ENCODE measurements around the gene RPP40. TPM values are rescaled to one million over a fixed set of nuclear protein-coding genes. Genes with fewer than 3 reads are reported as not detected.

The RPP40 gene
- total RNA-seq, 1 donor from 2014 or later = 11.7 TPM

GRCh38 chr6:4975506-4975905, 28.3 kb downstream of the RPP40 start:
- no peak overlapping the region for H3K27ac Mint-ChIP-seq
- no peak overlapping the region for H3K4me3 Mint-ChIP-seq (ENCODE audit: low read depth)
- intact Hi-C loops (cut with micrococcal nuclease) = no loop called here
- H3K36me3 Mint-ChIP-seq (ENCODE audit: low read depth) = no peaks in the 10 kb centered on the region
- DNase-seq (ENCODE audit: low spot score) = no peak
- no peaks in the 10 kb centered on the region for H3K4me1 Mint-ChIP-seq (ENCODE audit: low read depth)
- H3K9me3 Mint-ChIP-seq = peaks cover 11% of the 10 kb centered on the region
- H3K27me3 Mint-ChIP-seq (ENCODE audit: low read depth) = peaks cover 6% of the 10 kb centered on the region

DNA sequence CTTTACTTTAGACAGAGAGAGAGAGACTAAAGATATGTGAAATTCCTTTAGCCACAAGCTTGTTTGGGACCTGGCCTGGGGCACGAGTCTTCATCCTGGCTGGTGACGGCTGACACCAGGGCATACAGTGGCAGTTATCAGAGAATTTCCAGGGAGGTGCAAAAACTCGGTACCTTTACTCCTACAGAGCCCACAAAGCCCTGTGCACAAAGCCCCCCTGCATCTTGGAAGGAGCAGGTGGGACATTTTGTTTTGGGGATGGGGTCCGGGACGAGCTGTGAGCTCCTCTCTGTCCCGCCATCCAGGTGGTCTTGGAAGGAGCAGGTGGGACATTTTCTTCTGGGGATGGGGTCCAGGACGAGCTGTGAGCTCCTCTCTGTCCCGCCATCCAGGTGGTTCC, 28.9 kb downstream of the RPP40 start:
- DNase-seq (ENCODE audit: low spot score) = no peak
- H3K36me3 Mint-ChIP-seq (ENCODE audit: low read depth) = no peaks in the 10 kb centered on the region
- H3K27me3 Mint-ChIP-seq (ENCODE audit: low read depth) = peaks cover 6% of the 10 kb centered on the region
- no peaks in the 10 kb centered on the region for H3K4me1 Mint-ChIP-seq (ENCODE audit: low read depth)
- H3K27ac Mint-ChIP-seq = no peak overlapping the region
- intact Hi-C loops (cut with micrococcal nuclease) = no loop called here
- no peak overlapping the region for H3K4me3 Mint-ChIP-seq (ENCODE audit: low read depth)
- peaks cover 6% of the 10 kb centered on the region for H3K9me3 Mint-ChIP-seq

DNA sequence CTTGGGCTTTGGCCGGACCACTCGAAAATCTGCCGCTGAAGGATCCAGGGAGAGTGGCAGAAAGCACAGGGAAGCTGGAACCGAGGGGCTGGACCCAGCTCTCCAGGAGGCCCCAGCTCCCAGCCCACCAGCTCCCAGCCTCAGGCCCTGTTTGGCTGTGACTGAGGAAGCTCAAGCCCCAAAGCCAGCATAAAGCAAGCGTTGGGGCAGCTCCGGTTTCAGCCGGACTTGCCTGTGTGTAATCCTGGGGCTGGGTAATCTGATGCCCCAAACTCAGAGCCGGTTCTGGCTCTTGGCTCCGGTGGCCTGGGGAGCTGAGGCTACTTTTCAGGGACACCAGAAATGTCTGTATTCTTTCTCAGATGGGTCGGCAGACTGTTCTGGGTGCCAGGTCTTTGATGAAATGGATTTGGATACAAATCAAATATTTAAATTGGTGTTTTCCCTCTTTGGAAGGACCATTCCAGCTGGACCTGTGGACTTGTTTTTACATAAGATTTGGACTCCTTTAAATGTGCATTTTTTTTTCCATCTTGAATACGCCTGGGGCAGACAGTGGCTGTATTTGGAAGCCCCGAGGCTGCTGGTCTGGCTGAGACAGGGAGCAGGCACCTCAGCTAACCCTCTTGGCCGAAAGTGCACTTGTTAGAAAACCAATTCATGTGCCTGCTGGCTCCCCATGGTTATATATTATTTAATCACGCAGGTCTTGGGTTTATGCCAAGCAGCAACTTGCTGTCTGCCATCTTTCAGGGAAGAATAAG, 29.7 kb downstream of the RPP40 start:
- no peaks in the 10 kb centered on the region for H3K36me3 Mint-ChIP-seq (ENCODE audit: low read depth)
- no peak overlapping the region for H3K27ac Mint-ChIP-seq
- H3K4me1 Mint-ChIP-seq (ENCODE audit: low read depth) = no peaks in the 10 kb centered on the region
- peaks cover 6% of the 10 kb centered on the region for H3K27me3 Mint-ChIP-seq (ENCODE audit: low read depth)
- H3K9me3 Mint-ChIP-seq = no peaks in the 10 kb centered on the region
- no peak for DNase-seq (ENCODE audit: low spot score)
- no peak overlapping the region for H3K4me3 Mint-ChIP-seq (ENCODE audit: low read depth)
- intact Hi-C loops (cut with micrococcal nuclease) = no loop called here

DNA sequence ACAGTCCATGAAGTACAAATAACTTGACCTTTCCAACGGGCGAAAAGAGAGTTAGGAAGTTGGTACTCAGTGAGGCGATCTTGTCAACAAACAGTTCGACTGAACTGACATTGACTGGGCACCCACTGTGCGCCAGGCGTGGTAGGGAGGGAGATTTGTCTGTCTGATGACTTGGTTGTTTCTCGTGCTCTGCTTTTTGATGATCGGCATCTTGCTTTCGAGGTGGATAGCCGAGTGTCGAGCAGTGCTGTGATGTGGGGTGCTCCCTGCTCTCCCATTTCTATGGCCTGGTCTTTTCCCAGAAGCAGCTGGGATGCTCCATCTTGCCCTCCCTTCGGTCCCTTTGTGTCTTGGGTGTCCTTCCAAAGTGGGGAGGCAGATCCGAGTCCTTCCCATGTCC, 30.4 kb downstream of the RPP40 start:
- Mint-ChIP-seq H3K27me3 (ENCODE audit: low read depth) (peaks cover 9% of the 10 kb centered on the region), H3K27ac (no peak overlapping the region), H3K4me3 (ENCODE audit: low read depth) (no peak overlapping the region), H3K9me3 (no peaks in the 10 kb centered on the region), H3K36me3 (ENCODE audit: low read depth) (no peaks in the 10 kb centered on the region), H3K4me1 (ENCODE audit: low read depth) (no peaks in the 10 kb centered on the region)
- intact Hi-C loops (cut with micrococcal nuclease) = no loop called here
- DNase-seq (ENCODE audit: low spot score) = no peak

DNA sequence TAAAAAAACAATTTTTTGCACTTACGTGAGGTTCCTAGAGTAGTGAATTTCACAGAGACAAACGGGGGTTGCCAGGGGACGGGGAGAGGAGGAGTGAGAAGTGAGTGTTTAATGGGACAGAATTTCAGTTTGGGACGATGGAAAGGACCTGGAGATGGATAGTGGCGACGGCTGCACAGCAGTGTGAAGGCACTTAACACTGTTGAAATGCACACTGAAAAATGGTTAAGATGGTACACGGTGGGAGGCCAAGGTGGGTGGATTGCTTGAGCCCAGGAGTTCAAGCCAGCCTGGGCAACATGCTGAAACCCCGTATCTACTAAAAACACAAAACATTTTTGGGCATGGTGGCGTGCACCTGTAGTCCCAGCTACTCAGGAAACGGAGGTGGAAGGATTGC, 31.4 kb downstream of the RPP40 start:
- no peaks in the 10 kb centered on the region for H3K4me1 Mint-ChIP-seq (ENCODE audit: low read depth)
- DNase-seq (ENCODE audit: low spot score) = no peak
- H3K9me3 Mint-ChIP-seq = no peaks in the 10 kb centered on the region
- H3K27me3 Mint-ChIP-seq (ENCODE audit: low read depth) = peaks cover 9% of the 10 kb centered on the region
- H3K4me3 Mint-ChIP-seq (ENCODE audit: low read depth) = no peak overlapping the region
- H3K27ac Mint-ChIP-seq = no peak overlapping the region
- no peaks in the 10 kb centered on the region for H3K36me3 Mint-ChIP-seq (ENCODE audit: low read depth)
- intact Hi-C loops (cut with micrococcal nuclease) = no loop called here

DNA sequence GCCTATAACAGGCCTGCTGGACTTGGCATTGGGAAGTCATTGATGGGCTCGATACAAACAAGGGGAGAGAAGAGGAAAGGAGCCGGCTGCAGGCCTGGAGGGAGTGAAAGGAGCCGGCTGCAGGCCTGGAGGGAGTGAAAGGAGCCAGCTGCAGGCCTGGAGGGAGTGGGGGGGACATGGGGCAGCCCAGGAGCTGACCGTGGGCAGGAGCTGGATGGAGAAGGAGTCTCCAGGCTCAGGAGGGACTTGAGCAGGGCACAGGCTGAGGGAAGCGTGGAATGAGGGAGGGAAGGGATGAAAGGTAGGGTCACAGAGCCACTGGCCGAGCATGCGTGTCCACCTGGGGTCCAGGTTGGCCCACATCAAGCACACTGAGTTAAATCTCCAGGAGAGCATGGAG, 32.0 kb downstream of the RPP40 start:
- no peak overlapping the region for H3K4me3 Mint-ChIP-seq (ENCODE audit: low read depth)
- H3K27me3 Mint-ChIP-seq (ENCODE audit: low read depth) = peaks cover 9% of the 10 kb centered on the region
- H3K9me3 Mint-ChIP-seq = no peaks in the 10 kb centered on the region
- DNase-seq (ENCODE audit: low spot score) = no peak
- no peaks in the 10 kb centered on the region for H3K4me1 Mint-ChIP-seq (ENCODE audit: low read depth)
- no peak overlapping the region for H3K27ac Mint-ChIP-seq
- no peaks in the 10 kb centered on the region for H3K36me3 Mint-ChIP-seq (ENCODE audit: low read depth)
- intact Hi-C loops (cut with micrococcal nuclease) = no loop called here

DNA sequence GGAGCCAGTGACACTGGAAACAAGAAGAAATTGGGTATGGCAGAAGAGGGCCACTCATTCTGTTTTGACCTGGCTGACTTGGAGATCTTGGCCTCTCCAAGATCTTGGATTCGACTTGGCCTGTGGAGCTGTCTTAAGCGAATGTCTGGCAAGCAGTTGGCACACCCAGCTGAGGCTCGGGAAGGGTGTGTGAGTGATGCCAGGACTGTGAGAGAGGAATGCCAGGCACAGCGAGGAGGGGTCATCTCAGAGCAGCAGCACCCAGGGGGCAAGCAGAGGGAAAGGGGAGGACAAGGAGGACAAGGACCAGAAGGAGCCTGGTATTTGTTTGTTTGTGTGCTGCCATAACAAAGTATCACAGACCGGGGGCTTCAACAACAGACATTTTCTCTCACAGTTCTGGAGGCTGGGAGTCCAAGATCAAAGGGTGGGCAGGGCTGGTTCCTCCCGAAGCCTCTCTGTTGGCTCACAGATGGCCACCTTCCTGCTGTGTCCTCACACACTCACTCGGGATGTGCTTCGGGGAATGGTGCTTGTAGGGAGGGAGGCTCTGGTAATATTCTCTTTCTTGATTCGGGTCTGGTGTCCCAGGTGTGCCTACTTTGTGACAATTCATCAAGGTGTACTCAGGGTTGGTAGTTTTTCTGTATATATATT, 33.0 kb downstream of the RPP40 start:
- H3K27ac Mint-ChIP-seq = no peak overlapping the region
- H3K36me3 Mint-ChIP-seq (ENCODE audit: low read depth) = no peaks in the 10 kb centered on the region
- intact Hi-C loops (cut with micrococcal nuclease) = no loop called here
- no peaks in the 10 kb centered on the region for H3K4me1 Mint-ChIP-seq (ENCODE audit: low read depth)
- DNase-seq (ENCODE audit: low spot score) = no peak
- H3K9me3 Mint-ChIP-seq = no peaks in the 10 kb centered on the region
- peaks cover 8% of the 10 kb centered on the region for H3K27me3 Mint-ChIP-seq (ENCODE audit: low read depth)
- H3K4me3 Mint-ChIP-seq (ENCODE audit: low read depth) = no peak overlapping the region

DNA sequence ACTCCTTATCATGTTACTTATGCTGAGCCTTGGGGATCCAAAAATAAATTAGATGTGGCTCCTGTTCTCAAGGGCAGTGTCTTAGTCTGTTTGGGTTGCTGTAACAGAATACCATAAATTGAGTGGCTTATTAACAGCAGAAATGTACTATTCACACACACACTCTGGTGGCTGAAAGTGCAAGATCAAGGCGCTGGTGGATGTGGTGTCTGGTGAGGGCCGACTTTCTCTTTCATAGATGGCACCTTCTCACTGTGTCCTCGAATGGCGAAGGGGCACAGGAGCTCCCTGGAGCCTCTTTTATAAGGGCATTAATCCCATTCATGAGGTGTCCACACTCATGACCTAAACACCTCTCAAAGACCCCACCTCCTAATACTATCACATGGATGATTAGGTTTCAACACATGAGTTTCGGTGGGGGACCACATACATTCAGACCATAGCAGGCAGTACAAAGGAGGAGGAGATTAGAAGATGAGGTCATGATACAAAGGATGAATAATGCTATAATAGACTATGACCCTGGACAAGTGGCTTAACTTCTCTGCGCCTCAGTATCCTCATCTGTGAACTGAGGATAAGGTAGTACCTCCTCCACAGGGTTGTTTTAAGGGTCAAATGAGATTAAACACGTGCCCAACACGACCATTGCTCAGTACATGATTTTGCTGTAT, 34.1 kb downstream of the RPP40 start:
- Mint-ChIP-seq H3K4me3 (ENCODE audit: low read depth) (no peak overlapping the region), H3K4me1 (ENCODE audit: low read depth) (no peaks in the 10 kb centered on the region), H3K27ac (no peak overlapping the region), H3K27me3 (ENCODE audit: low read depth) (peaks cover 10% of the 10 kb centered on the region), H3K36me3 (ENCODE audit: low read depth) (no peaks in the 10 kb centered on the region), H3K9me3 (no peaks in the 10 kb centered on the region)
- intact Hi-C loops (cut with micrococcal nuclease) = no loop called here
- DNase-seq (ENCODE audit: low spot score) = no peak

GRCh38 chr6:4967301-4968030, 36.4 kb downstream of the RPP40 start:
- no peaks in the 10 kb centered on the region for H3K4me1 Mint-ChIP-seq (ENCODE audit: low read depth)
- H3K27me3 Mint-ChIP-seq (ENCODE audit: low read depth) = peaks cover 10% of the 10 kb centered on the region
- no peaks in the 10 kb centered on the region for H3K9me3 Mint-ChIP-seq
- intact Hi-C loops (cut with micrococcal nuclease) = no loop called here
- no peaks in the 10 kb centered on the region for H3K36me3 Mint-ChIP-seq (ENCODE audit: low read depth)
- no peak overlapping the region for H3K27ac Mint-ChIP-seq
- DNase-seq (ENCODE audit: low spot score) = no peak
- no peak overlapping the region for H3K4me3 Mint-ChIP-seq (ENCODE audit: low read depth)

DNA sequence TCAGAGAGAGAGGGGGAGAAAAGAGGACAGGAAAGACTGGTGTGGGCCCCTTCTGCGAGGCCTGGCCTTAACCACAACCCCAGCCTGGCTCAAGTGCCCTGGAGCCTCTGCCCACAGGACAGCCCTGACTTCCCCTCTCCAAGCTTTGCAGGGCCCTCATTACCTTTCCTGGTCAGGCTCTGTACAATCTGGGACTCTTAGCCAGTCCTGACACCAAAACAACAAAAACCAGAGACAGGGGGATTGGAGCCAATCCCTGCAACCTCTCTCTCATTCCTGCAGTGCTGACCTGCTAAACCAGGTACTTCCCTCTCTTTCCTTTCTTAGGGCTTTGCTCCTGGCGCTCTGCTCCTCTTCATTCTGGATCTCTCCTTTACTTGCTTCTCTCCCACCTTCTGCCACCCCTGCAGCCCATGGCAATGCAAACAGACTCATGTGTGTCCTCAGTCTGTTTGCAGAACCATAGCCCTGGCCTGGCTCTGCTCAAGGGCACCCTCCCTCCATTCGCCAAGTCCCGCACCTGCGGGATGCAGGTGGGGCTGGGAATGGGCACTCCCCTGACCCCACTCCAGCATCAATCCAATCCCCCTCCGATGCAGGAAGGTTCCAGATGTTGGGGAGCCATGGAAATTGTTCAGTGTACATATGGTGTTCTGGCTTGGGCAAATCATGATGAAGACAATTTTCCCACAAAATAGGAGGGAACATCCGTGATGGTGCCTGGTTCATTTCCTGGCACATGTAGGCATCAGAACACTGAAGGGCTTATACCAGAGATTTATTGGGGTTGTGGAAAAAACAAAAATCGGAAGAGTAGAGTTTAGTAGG, 38.1 kb downstream of the RPP40 start:
- Mint-ChIP-seq H3K4me1 (ENCODE audit: low read depth) (no peaks in the 10 kb centered on the region), H3K36me3 (ENCODE audit: low read depth) (no peaks in the 10 kb centered on the region), H3K27me3 (ENCODE audit: low read depth) (peaks cover 8% of the 10 kb centered on the region), H3K4me3 (ENCODE audit: low read depth) (no peak overlapping the region), H3K27ac (no peak overlapping the region), H3K9me3 (no peaks in the 10 kb centered on the region)
- no peak for DNase-seq (ENCODE audit: low spot score)
- intact Hi-C loops (cut with micrococcal nuclease) = no loop called here

GRCh38 chr6:4964675-4965561, 38.9 kb downstream of the RPP40 start:
- intact Hi-C loops (cut with micrococcal nuclease) = no loop called here
- no peak overlapping the region for H3K27ac Mint-ChIP-seq
- H3K4me1 Mint-ChIP-seq (ENCODE audit: low read depth) = no peaks in the 10 kb centered on the region
- no peaks in the 10 kb centered on the region for H3K36me3 Mint-ChIP-seq (ENCODE audit: low read depth)
- H3K4me3 Mint-ChIP-seq (ENCODE audit: low read depth) = no peak overlapping the region
- peaks cover 8% of the 10 kb centered on the region for H3K27me3 Mint-ChIP-seq (ENCODE audit: low read depth)
- no peak for DNase-seq (ENCODE audit: low spot score)
- no peaks in the 10 kb centered on the region for H3K9me3 Mint-ChIP-seq

All from activated T-helper 2 cell treated with anti-CD3 and anti-CD28 coated beads, Interferon-gamma antibody, Interleukin-2, Interleukin-4, amounts not matched to agents 10 μg/mL and 5 μg/mL and 100 μg/mL, durations not matched to agents 14 hours and 24 hours and 36 hours (primary cell).